Ammon's horn (tissue), 1 donor: ENCODE measurements around the gene DSE.

Source experiments
- DNase-seq: peaks from one replicate; pipeline ENCODE4 v3.0.0-alpha.2; 2016; ENCODE audit warnings: low spot score

The DSE gene

DNA sequence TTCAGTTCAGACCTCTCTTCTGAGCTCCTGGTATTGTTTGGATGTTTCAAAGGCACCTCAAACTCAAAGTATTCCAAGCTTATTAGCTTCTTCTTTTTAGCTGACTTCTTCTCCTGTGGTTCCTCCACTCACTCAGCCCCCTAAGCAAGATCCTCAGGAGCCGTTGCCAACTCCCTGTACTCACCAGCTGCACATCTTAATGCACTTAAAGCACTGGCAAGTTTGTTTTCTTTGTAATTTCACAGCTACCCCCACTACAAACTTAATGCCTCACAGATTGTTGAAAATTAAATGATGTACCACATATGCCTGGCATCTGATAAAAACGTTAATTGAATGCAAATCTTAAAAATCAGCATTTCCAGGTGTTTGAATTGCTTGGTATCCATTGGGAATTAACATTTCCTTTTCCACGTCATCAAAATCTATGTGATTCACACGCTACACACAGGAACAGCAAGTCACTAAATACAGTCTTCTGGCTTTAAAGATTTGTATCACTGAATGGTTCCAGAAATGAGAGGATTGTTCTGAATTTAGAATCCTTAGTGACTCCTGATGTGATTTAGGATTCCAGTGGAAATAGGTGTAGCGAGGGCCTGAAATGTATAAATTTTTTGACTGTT lies 114.9 kb downstream of the DSE start:
- DNase-seq, result no peak

DNA sequence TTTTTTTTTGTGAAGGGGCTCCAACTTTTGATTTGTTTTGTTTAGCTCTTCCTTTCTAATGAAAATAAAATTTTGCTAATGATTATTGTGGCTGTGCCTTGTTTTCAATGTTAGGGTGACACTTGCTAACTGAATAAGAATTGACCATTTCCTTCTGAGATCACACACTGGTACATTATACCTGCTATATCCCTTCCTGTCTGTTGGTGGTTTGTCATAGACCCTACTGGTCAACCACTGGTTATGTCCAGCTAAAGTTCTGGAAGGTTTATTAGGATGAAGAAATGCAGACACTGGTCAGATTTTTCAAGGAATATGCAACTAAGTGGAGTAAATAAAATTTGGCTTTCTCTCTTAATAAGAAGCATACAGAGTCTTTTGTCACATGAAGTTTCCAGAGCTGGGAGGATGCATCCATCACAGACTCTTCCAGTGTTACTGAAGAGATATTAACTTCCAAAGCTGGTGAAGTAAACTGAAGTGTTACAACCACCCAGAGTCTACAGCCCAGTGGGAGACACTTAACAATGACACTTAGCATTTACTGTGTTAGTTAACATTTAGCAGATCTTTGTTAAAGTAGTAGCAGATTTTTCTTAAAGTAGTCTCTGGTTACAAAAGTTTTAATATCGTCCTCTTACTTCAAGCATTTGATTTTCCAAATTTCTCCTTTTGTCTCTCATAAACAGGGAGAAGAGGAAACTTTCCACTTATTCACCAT lies 121.0 kb downstream of the DSE start:
- DNase-seq, result no peak

DNA sequence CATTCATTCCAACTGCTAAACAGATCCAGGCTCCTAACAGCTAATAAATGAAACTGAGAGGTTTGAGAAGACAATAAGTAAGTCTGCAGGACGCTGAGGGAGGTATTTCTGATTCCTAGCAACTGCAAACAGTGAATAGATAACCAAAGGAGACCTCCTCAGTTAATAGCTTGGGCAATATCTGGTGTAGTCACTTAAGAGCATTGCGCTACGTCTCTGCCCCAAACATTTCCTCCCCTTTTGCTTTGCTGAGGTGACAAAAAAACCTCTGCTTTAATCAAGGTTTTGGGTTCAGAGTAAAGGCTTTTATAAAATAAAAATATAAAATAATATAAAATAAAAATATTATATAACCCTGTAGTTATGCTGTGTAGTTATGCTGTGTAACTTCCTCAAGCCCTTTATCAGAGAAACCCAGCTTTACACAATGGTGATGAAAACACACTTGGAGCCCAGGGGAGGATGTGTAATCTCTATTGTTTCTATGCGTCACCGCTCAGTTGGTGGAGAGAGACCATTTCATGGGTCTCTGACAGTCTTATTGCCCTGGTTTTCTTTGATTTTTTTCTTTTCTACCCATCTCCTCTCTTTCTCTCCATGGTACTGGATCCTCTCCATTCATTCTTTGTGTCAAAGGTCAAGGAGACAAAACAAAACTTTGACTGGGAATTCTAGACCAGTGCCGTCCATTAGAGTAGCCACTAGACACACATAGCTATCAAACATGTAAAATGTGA lies 121.8 kb downstream of the DSE start:
- DNase-seq, result no peak
